Measurements from ENCODE around the gene PSEN1. TPM values are rescaled to one million over a fixed set of nuclear protein-coding genes. Genes with fewer than 3 reads are reported as not detected.

Gene PSEN1
- total RNA-seq, 1 experiment from 2014 or later: 49.9 TPM

- Mint-ChIP-seq H3K4me1 (peaks cover 21% of the 10 kb centered on the region in 2 experiments), H3K27ac (no peak overlapping the region), H3K27me3 (ENCODE audit: low read depth) (no peaks in the 10 kb centered on the region), H3K36me3 (ENCODE audit: insufficient read depth in 1 of 3, low read depth in 3 of 3) (peaks cover 14 to 62% (median 59%) of the 10 kb centered on the region in 3 experiments; a peak in 6 of 7 replicates), H3K4me3 (no peak overlapping the region), H3K9me3 (no peaks in the 10 kb centered on the region)
- Histone ChIP-seq H3K56ac (ENCODE audit: insufficient read length, low read depth, low read length) (no peak overlapping the region), H2AK5ac (ENCODE audit: insufficient read length, low read length) (no peak overlapping the region), H3K23me2 (ENCODE audit: insufficient read length, low read depth, low read length, poor library complexity, severe bottlenecking) (no peaks in the 10 kb centered on the region), H2AFZ (ENCODE audit: low read length) (no peak overlapping the region), H4K8ac (replicated peaks; ENCODE audit: insufficient read length, low read depth, low read length) (no peak overlapping the region), H2BK20ac (ENCODE audit: low read depth, low read length, poor library complexity, severe bottlenecking) (no peak overlapping the region), H3K18ac (ENCODE audit: insufficient read length, low read depth, low read length) (no peak overlapping the region), H3K4me2 (ENCODE audit: insufficient read depth, insufficient read length, low read length) (no peak overlapping the region), H3K27ac (ENCODE audit: insufficient read length, low read depth, low read length) (no peak overlapping the region), H3K27me3 (ENCODE audit: insufficient read depth, low read length) (no peaks in the 10 kb centered on the region), H2BK12ac (ENCODE audit: insufficient read length, low read depth, low read length) (no peak overlapping the region), H3K14ac (ENCODE audit: insufficient read depth, low read length) (no peak overlapping the region), H2BK120ac (ENCODE audit: low read depth, low read length, poor library complexity, severe bottlenecking) (no peak overlapping the region), H3K9me3 (ENCODE audit: control insufficient read depth, low read depth, low read length) (no peaks in the 10 kb centered on the region), H2BK15ac (ENCODE audit: low read depth, low read length) (no peak overlapping the region), H4K5ac (ENCODE audit: insufficient read length, low read depth, low read length) (no peak overlapping the region), H3K23ac (ENCODE audit: insufficient read length, low read depth, low read length) (no peak overlapping the region), H3K79me2 (ENCODE audit: insufficient read depth, low read length) (no peaks in the 10 kb centered on the region), H3K4ac (ENCODE audit: low read depth, low read length) (no peak overlapping the region), H4K91ac (ENCODE audit: insufficient read length, low read depth, low read length) (no peak overlapping the region), H3K9ac (ENCODE audit: extremely low read depth, insufficient read length, low read length) (no peak overlapping the region), H3T11ph (ENCODE audit: low read length) (no peak overlapping the region), H4K20me1 (ENCODE audit: control insufficient read depth, insufficient read depth, insufficient read length) (no peaks in the 10 kb centered on the region), H3K79me1 (ENCODE audit: insufficient read depth, low read depth, low read length, poor library complexity, severe bottlenecking) (no peaks in the 10 kb centered on the region), H3K4me1 (ENCODE audit: insufficient read depth, low read length) (no peaks in the 10 kb centered on the region; the same call in 1 of the 2 replicates), H2BK5ac (ENCODE audit: insufficient read length, low read length) (no peak overlapping the region)
- TF ChIP-seq CTCF (conservative IDR thresholded peaks at IDR 0.05): no peak
- DNase-seq: no peak
- no CpG with 5 or more reads among the region's 3 CpGs for WGBS (ENCODE audit: extremely low coverage, insufficient read length, low lambda C conversion rate)
Measured at GRCh38 chr14:73172500-73172899, 36.2 kb downstream of the PSEN1 start.
